NCI-H2107 treated with DMSO at 0.1 percent for 48 hours (cell line): Measurements from ENCODE around the gene CCDC97.
A peak's percentile ranks its signal among the peaks of the same experiment; 100 is the strongest.
"Not testable (repeated sequence)": the region's sequence is repeated elsewhere in the genome, so short reads cannot be mapped to it uniquely, and the experiment has no call there.

Experiments
- DNase-seq: peaks from one replicate; lab custom pipeline; 2025; ENCODE audit not compliant: unreplicated experiment; lab: John Stamatoyannopoulos, UW

The CCDC97 gene

GRCh38 chr19:41362143-41362847, 52.3 kb downstream of the CCDC97 start:
- no peak for DNase-seq

- no peak for DNase-seq
Measured at GRCh38 chr19:41363371-41363752, 53.4 kb downstream of the CCDC97 start.

GRCh38 chr19:41363753-41364523, 54.0 kb downstream of the CCDC97 start, which contains the start of gene B9D2:
TSS of gene B9D2 (minus strand) at chr19:41364149. CDS start at chr19:41363519, 630 bp downstream.
- DNase-seq, result peak; percentile 97

GRCh38 chr19:41364524-41365391, 54.8 kb downstream of the CCDC97 start:
- DNase-seq, result no peak

GRCh38 chr19:41366089-41366488, 56.1 kb downstream of the CCDC97 start:
- no peak for DNase-seq

- no peak for DNase-seq
Measured at GRCh38 chr19:41367848-41368301, 57.9 kb downstream of the CCDC97 start.

GRCh38 chr19:41369769-41370168, 59.8 kb downstream of the CCDC97 start:
- DNase-seq, result no peak

- not testable (repeated sequence) for DNase-seq
Measured at GRCh38 chr19:41371119-41371518, 61.1 kb downstream of the CCDC97 start.

- no peak for DNase-seq
Measured at GRCh38 chr19:41371541-41371940, 61.6 kb downstream of the CCDC97 start.

GRCh38 chr19:41372501-41372900, 62.5 kb downstream of the CCDC97 start:
- DNase-seq, result no peak

GRCh38 chr19:41373993-41374392, 64.0 kb downstream of the CCDC97 start:
- DNase-seq, result peak; percentile 71
